Measurements from ENCODE around the gene CEP295NL. TPM values are rescaled to one million over a fixed set of nuclear protein-coding genes. Genes with fewer than 3 reads are reported as not detected.

Gene CEP295NL
- total RNA-seq, 1 experiment from 2014 or later = 1.9 TPM

DNA sequence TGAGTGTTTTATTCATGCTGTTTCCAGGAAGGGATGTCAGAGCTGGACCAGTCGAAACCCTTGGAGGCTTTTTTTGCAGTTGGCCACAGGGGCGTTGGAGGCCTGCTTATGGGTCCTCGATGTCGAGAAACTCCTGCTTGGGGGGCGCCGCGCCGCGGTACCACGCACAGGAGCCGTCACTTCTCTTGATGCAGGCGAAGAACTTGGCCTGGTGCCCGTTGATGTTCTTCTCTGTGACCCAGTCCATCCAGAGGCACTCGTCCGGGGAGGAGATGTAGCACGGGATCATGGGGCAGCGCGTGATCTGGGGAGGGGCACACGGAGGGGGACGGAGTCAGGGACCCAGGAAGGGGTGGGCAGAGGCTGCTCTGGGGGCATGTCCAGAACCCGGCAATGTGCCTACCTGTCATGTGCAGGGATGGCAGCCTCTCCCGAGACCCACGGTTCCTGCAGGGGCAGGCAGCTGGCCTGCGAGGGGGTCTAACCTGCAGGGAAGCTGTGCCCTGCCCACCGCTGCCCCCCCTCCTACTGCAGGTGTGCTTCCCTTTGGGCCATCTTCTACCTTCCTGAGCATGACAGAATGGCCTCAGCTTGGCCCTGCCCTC, 47.3 kb downstream of the CEP295NL start:
- TF ChIP-seq JUND (IDR thresholded peaks at IDR 0.05) (no peak), ELF1 (IDR thresholded peaks at IDR 0.05; ENCODE audit: borderline replicate concordance, low read depth) (no peak), POLR2AphosphoS5 (IDR thresholded peaks at IDR 0.05; ENCODE audit: low read depth, low read length) (no peak), POLR2A (IDR thresholded peaks at IDR 0.05; ENCODE audit: borderline replicate concordance, extremely low read depth, insufficient read depth, insufficient read length) (no peak), RAD21 (IDR thresholded peaks at IDR 0.05; ENCODE audit: low read depth) (no peak), SRF (IDR thresholded peaks at IDR 0.05; ENCODE audit: low read depth) (no peak), FOSL1 (IDR thresholded peaks at IDR 0.05; ENCODE audit: low read depth) (no peak), EZH2 (IDR thresholded peaks at IDR 0.05) (no peak), EZH2phosphoT487 (IDR thresholded peaks at IDR 0.05; ENCODE audit: borderline replicate concordance) (no peak), ZNF274 (IDR thresholded peaks at IDR 0.05; ENCODE audit: low read depth, low read length) (no peak), EGR1 (IDR thresholded peaks at IDR 0.05; ENCODE audit: low read depth) (no peak), SP1 (IDR thresholded peaks at IDR 0.05; ENCODE audit: low read depth) (no peak), SIN3A (IDR thresholded peaks at IDR 0.05; ENCODE audit: low read depth) (no peak), CEBPB (IDR thresholded peaks at IDR 0.05; ENCODE audit: low read depth) (no peak)
- TF ChIP-seq, protein P1, sequence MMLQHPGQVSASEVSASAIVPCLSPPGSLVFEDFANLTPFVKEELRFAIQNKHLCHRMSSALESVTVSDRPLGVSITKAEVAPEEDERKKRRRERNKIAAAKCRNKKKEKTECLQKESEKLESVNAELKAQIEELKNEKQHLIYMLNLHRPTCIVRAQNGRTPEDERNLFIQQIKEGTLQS (IDR thresholded peaks at IDR 0.05) = no peak
- TF ChIP-seq, protein P2, sequence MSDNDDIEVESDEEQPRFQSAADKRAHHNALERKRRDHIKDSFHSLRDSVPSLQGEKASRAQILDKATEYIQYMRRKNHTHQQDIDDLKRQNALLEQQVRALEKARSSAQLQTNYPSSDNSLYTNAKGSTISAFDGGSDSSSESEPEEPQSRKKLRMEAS (IDR thresholded peaks at IDR 0.05) = no peak
- TF ChIP-seq, protein P3, sequence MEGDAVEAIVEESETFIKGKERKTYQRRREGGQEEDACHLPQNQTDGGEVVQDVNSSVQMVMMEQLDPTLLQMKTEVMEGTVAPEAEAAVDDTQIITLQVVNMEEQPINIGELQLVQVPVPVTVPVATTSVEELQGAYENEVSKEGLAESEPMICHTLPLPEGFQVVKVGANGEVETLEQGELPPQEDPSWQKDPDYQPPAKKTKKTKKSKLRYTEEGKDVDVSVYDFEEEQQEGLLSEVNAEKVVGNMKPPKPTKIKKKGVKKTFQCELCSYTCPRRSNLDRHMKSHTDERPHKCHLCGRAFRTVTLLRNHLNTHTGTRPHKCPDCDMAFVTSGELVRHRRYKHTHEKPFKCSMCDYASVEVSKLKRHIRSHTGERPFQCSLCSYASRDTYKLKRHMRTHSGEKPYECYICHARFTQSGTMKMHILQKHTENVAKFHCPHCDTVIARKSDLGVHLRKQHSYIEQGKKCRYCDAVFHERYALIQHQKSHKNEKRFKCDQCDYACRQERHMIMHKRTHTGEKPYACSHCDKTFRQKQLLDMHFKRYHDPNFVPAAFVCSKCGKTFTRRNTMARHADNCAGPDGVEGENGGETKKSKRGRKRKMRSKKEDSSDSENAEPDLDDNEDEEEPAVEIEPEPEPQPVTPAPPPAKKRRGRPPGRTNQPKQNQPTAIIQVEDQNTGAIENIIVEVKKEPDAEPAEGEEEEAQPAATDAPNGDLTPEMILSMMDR (IDR thresholded peaks at IDR 0.05 in 2 of 3, conservative IDR thresholded peaks at IDR 0.05 in 1 of 3; ENCODE audit: borderline replicate concordance in 1 of 3, insufficient read depth in 1 of 3, low read depth in 2 of 3, low read length in 2 of 3) = no peak
- Histone ChIP-seq H3K9ac (ENCODE audit: low read length) (no peak overlapping the region), H3K4me1 (ENCODE audit: control insufficient read depth in 1 of 2, insufficient read depth in 2 of 2, low read length in 2 of 2) (no peaks in the 10 kb centered on the region), H3K4me2 (ENCODE audit: low read length) (no peak overlapping the region), H4K20me1 (ENCODE audit: insufficient read depth) (no peaks in the 10 kb centered on the region), H3K36me3 (ENCODE audit: control insufficient read depth in 1 of 2, insufficient read depth in 2 of 2, low read length in 2 of 2) (0 out of 4 replicates have a peak, but pooled peaks cover 0 to 3% of the 10 kb centered on the region in 2 experiments), H3K9me2 (ENCODE audit: insufficient read depth) (no peaks in the 10 kb centered on the region), H2AFZ (ENCODE audit: low read depth, low read length, poor library complexity, severe bottlenecking) (no peak overlapping the region), H3K27me3 (ENCODE audit: insufficient read depth, low read length) (no peaks in the 10 kb centered on the region), H3K27ac (ENCODE audit: low read depth, low read length) (no peak overlapping the region; the same call in 1 of the 2 replicates), H3K9me3 (ENCODE audit: control insufficient read depth in 1 of 2, insufficient read depth in 1 of 2, low read depth in 1 of 2, low read length in 2 of 2) (no peaks in the 10 kb centered on the region), H3K4me3 (replicated peaks in 1 of 2; ENCODE audit: low read depth in 1 of 2, low read length in 2 of 2) (no peak overlapping the region), H3K79me2 (ENCODE audit: insufficient read depth, low read length) (no peaks in the 10 kb centered on the region)
- ChIA-PET RAD21 (ENCODE audit: low non-redundant PET in 1 of 2, low total read pairs in 2 of 2, uncharacterized antibody in 2 of 2, unreplicated experiment in 2 of 2) (no interaction called here), CTCF (interaction anchor here (3.0 kb wide), 1 partner anchor 10 kb away, joined by 18 read pairs; no protein-coding TSS in a partner anchor), POLR2A (no interaction called here)
- intact Hi-C loops (cut with micrococcal nuclease) = no loop called here
- ATAC-seq (no peak), DNase-seq (ENCODE audit: low read depth, low spot score) (no peak)
- no TSS peak for BruUV-seq (replicated peaks)

Data from HCT116 (cell line).